Activated T-cell treated with anti-CD3 and anti-CD28 coated beads, Interleukin-2, amount 50 U/mL, for 72 hours (primary cell): ENCODE results near the gene AGRN. TPM values are rescaled to one million over a fixed set of nuclear protein-coding genes. Genes with fewer than 3 reads are reported as not detected.
"Not testable (repeated sequence)": the region's sequence is repeated elsewhere in the genome, so short reads cannot be mapped to it uniquely, and the experiment has no call there.

ENCODE experiments used
- ATAC-seq, 2 donors: fragments of 150-1000 bp; cut with Tn5 transposase; replicated peaks in 1 of 2; 2 replicates each; pipeline ENCODE4 v1.10.0; 2021; ENCODE audit warnings: moderate library complexity in 2 of 2, mild to moderate bottlenecking in 1 of 2
- DNase-seq, 2 donors: peaks; one replicate each; pipeline ENCODE4 v3.0.0; 2021 to 2022; ENCODE audit warnings: mixed read lengths in 1 of 2
- H3K27ac Mint-ChIP-seq: one replicate; pipeline ENCODE4 v1.8.0; 2022; ENCODE audit warnings: mild to moderate bottlenecking, moderate library complexity, mixed read lengths
- H3K27me3 Mint-ChIP-seq: one replicate; pipeline ENCODE4 v1.8.0; 2022; ENCODE audit warnings: low read depth, mixed read lengths
- H3K36me3 Mint-ChIP-seq, 2 donors: one replicate each; pipeline ENCODE4 v1.8.0; 2022; ENCODE audit warnings: mixed read lengths in 2 of 2, mild to moderate bottlenecking in 1 of 2; ENCODE audit not compliant: insufficient read depth in 2 of 2
- H3K4me1 Mint-ChIP-seq: one replicate; pipeline ENCODE4 v1.8.0; 2022; ENCODE audit warnings: low read depth, mixed read lengths
- H3K4me3 Mint-ChIP-seq, 2 donors: one replicate each; pipeline ENCODE4 v1.8.0; 2022; ENCODE audit warnings: mild to moderate bottlenecking in 2 of 2, mixed read lengths in 2 of 2, moderate library complexity in 2 of 2
- H3K9me3 Mint-ChIP-seq, 2 donors: one replicate each; pipeline ENCODE4 v1.8.0; 2022; ENCODE audit warnings: mixed read lengths in 2 of 2
- total RNA-seq, 2 donors: library from RNA; stranded (reverse); gene quantifications; one replicate each; pipeline ENCODE4 v1.2.3, GENCODE V29; 2022

Gene AGRN
- total RNA-seq, 2 donors from 2014 or later = 69.0 to 112 TPM

DNA sequence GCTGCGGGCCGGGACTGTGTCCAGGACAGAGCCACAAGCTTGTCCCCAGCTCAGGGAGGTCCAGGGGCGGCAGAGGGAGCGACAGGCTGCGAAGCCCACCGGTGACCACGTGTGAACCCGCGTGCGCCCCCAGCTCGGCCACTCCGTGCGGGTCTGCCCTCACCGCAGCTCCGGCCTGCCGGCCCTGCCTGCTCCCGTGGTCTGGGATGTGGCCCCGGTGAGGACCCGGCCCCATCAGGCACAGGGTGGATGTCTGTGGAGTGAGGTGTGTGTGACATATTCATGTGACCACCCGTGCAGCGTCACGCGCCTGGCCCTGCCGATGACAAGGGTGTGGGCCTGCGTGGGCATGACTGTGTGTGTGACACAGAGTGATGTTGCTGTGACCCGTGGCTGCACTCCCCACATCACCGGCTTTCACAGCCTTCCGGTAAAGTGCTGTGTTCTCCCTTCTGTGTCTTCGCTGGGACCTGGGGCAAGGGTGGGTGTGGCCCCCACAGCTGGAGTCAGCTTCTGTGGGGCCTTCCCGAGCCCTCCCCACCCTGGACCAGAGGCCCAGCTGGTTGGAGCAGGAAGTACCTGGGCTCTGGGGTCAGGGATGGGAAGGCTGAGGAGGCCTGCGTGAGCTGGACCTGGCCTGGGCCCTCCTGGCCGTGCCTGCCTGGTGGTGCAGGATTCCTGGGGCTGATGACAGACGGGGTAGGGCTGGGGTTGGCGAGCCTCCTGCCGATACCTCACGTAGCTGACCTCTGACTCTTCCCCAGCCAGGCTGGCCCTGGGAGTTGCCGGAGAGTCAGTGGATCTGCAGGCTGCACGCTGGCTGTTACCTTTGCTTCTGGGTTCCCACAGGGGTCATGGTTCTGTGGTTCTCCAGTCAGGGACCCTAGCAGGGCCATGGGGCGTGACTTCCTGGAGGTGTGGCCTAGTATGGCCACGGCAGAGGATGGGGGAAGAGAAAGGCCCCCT, 50.1 kb downstream of the AGRN start:
- Mint-ChIP-seq H3K9me3 (no peaks in the 10 kb centered on the region), H3K4me3 (peak overlapping the region in 1 of 2 donors; percentile 64), H3K27ac (no peak overlapping the region), H3K4me1 (peaks cover 27% of the 10 kb centered on the region), H3K36me3 (peaks cover 0 to 5% of the 10 kb centered on the region in 2 donors), H3K27me3 (peaks cover 6% of the 10 kb centered on the region)
- no peak for ATAC-seq
- no peak for DNase-seq

DNA sequence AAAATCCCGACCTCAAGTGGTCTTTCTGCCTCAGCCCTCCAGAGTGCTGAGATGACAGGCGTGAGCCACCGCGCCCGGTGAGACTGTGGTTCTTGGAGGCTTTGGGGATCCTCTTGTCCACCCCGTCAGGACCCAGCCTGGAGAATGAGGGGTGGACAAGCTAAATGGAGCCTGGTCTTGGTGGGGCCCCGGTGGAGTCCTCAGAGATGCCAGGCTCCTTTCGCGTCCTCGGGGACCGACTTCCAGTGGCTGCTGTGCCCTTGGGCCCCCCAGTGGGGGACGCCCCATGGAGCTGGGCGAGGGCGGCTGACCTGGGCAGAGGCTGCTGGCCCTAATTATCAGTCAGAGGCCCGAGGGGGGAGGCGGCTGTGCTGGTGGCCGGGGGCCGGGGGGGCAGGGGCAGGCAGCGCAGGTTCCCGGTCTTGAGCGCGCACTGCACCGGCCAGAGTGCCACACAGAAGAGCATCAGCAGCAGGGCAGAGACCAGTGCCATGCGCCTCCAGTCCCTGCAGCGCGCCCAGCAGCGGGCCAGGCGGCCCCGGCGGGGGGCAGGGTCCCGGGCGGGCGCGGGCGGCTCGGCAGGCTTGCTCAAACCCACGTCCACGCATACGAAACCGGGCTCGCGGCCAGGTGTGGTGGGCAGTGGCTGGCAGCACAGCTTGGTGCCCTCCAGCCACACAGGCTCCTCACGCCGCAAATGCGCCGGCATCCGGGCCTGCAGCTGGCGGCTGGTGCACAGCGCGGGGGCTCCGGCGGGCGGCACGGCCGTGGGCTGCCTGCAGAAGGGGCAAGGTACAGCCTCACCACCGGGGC, 51.8 kb downstream of the AGRN start:
- Mint-ChIP-seq H3K4me3 (no peak overlapping the region), H3K27me3 (peaks cover 6% of the 10 kb centered on the region), H3K36me3 (no peaks in the 10 kb centered on the region), H3K27ac (no peak overlapping the region), H3K4me1 (peaks cover 11% of the 10 kb centered on the region), H3K9me3 (no peaks in the 10 kb centered on the region)
- DNase-seq (no peak), ATAC-seq (no peak)

- Mint-ChIP-seq H3K9me3 (no peaks in the 10 kb centered on the region), H3K4me1 (peaks cover 10% of the 10 kb centered on the region), H3K27me3 (peaks cover 6% of the 10 kb centered on the region), H3K36me3 (no peaks in the 10 kb centered on the region), H3K27ac (no peak overlapping the region), H3K4me3 (no peak overlapping the region)
- no peak for DNase-seq
- ATAC-seq = no peak
Measured at GRCh38 chr1:1072299-1072848, 52.5 kb downstream of the AGRN start.

GRCh38 chr1:1072849-1073742, 53.2 kb downstream of the AGRN start:
- no peaks in the 10 kb centered on the region for H3K9me3 Mint-ChIP-seq
- H3K27ac Mint-ChIP-seq = no peak overlapping the region
- H3K36me3 Mint-ChIP-seq = no peaks in the 10 kb centered on the region
- ATAC-seq (no peak), DNase-seq (no peak)
- H3K4me1 Mint-ChIP-seq = peaks cover 9% of the 10 kb centered on the region
- no peak overlapping the region for H3K4me3 Mint-ChIP-seq
- H3K27me3 Mint-ChIP-seq = peaks cover 6% of the 10 kb centered on the region

DNA sequence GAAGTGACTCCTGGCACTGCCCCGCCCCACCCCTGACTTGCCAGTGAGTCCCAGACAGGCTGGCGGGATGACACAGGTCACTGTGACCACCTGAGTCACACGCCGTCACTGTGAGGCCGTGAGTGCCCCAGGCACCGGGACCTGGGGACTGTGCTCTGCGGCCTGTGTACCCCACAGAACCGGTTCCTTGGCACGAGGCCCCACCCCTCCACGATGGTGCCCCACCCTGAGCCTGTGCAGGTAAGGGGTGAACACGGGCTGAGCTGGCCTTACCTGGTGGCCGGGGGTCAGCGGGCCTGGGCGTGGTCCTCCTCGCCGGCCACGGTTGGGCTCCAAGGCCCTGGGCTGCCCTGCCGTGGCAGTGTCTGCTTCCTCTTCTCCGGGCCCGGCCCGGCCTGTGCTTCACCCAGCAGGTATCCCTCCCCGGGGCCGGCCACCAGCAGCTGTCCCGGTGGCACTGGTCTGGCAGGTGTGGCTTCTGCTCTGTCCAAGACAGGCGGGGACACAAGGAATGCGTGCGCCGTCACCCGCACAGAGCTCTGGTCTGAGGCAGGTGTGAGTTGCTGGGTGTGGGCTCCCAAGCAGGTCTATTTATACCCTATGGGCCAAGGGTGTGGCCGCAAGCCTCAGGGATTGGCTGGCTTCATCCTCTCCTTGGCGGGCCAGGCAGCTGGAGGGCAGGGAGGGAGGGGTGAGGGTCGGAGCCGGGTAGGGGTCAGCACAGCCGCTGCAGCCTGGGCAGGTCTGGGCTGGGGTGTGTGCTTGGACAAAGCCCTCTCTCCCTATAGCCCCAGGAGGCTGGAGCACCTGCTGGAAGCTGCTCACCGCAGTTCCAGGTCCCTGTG, 54.0 kb downstream of the AGRN start, which contains the start of gene RNF223:
RNF223 (minus strand) TSS at position 564 of the 845 bp plus-strand sequence. CDS start 1,740 bp downstream, outside the sequence.
- Mint-ChIP-seq H3K27me3 (peaks cover 6% of the 10 kb centered on the region), H3K27ac (no peak within 1 kb of the TSS), H3K9me3 (no peaks in the 10 kb centered on the region), H3K36me3 (no peaks in the 10 kb centered on the region), H3K4me1 (peaks cover 4% of the 10 kb centered on the region), H3K4me3 (no peak within 1 kb of the TSS)
- ATAC-seq (peak in 1 of 2 donors; percentile 7), DNase-seq (no peak)

GRCh38 chr1:1074631-1075147, 54.8 kb downstream of the AGRN start:
- H3K27ac Mint-ChIP-seq = no peak overlapping the region
- peak; percentile 5 to 9 for ATAC-seq

DNA sequence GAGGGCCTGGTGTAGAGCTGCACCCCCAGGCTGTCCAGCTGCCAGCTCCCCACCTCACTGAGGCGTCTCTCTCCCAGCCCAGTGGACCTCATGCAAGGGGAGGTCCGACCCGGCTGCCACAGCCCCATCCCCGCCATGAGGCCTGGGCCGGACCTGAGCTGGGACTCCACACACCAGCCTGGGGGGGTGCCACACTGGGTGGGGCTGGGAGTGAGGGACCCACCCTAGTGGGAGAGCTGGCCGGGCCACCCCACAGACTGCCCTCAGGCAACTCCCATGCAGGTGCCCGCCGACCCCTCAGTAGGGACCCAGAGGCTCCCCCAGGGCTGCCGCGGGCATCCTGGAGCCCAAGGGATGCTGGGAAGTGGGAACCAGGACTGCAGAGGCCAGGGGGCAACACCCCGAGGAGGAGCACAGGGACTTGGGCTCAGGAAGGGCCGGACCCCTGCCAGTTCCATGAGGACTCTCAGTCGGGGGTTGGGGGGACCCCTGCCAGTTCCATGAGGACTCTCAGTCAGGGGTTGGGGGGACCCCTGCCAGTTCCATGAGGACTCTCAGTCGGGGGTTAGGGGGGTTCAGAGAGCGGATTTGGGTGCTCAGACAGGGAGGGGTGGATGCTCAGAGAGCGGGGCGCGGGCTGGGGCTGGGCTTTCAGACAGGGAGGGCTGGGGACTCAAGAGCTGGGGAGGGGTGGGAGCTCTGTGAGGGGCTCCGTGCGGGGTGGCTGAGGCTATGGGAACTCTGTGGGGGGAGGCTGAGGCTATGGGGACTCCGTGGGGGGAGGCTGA, 55.4 kb downstream of the AGRN start:
- H3K4me3 Mint-ChIP-seq = no peak overlapping the region
- H3K27ac Mint-ChIP-seq = no peak overlapping the region
- H3K36me3 Mint-ChIP-seq = no peaks in the 10 kb centered on the region
- peak in 1 of 2 donors; percentile 7 for ATAC-seq
- H3K4me1 Mint-ChIP-seq = peaks cover 8% of the 10 kb centered on the region
- peaks cover 6% of the 10 kb centered on the region for H3K27me3 Mint-ChIP-seq
- H3K9me3 Mint-ChIP-seq = no peaks in the 10 kb centered on the region
- no peak for DNase-seq

More at GRCh38 chr1:1074631-1075147, 54.8 kb downstream of the AGRN start:
- no peak for DNase-seq
- Mint-ChIP-seq H3K4me1 (peaks cover 4% of the 10 kb centered on the region), H3K4me3 (no peak overlapping the region), H3K36me3 (no peaks in the 10 kb centered on the region), H3K9me3 (no peaks in the 10 kb centered on the region), H3K27me3 (peaks cover 6% of the 10 kb centered on the region)

GRCh38 chr1:1077396-1077795, 57.5 kb downstream of the AGRN start:
- H3K27me3 Mint-ChIP-seq, H3K27ac Mint-ChIP-seq, ATAC-seq, H3K36me3 Mint-ChIP-seq, H3K9me3 Mint-ChIP-seq, H3K4me3 Mint-ChIP-seq, H3K4me1 Mint-ChIP-seq, DNase-seq: not testable (repeated sequence)

GRCh38 chr1:1079408-1080121, 59.6 kb downstream of the AGRN start:
- peak; percentile 62 to 66 for ATAC-seq
- no peak overlapping the region for H3K27ac Mint-ChIP-seq

GRCh38 chr1:1080122-1080757, 60.3 kb downstream of the AGRN start:
- ATAC-seq = peak; percentile 35 to 58

More at GRCh38 chr1:1079408-1080121, 59.6 kb downstream of the AGRN start:
- Mint-ChIP-seq H3K27me3 (peaks cover 4% of the 10 kb centered on the region), H3K4me1 (peaks cover 8% of the 10 kb centered on the region), H3K4me3 (peak overlapping the region; percentile 59 to 69), H3K9me3 (no peaks in the 10 kb centered on the region), H3K36me3 (no peaks in the 10 kb centered on the region)
- DNase-seq = peak in 1 of 2 donors; percentile 66

More at GRCh38 chr1:1080122-1080757, 60.3 kb downstream of the AGRN start:
- H3K4me1 Mint-ChIP-seq = peaks cover 5% of the 10 kb centered on the region
- H3K4me3 Mint-ChIP-seq = peak overlapping the region in 1 of 2 donors; percentile 69
- H3K27me3 Mint-ChIP-seq = no peaks in the 10 kb centered on the region
- peak in 1 of 2 donors; percentile 49 for DNase-seq
- H3K36me3 Mint-ChIP-seq = no peaks in the 10 kb centered on the region
- H3K9me3 Mint-ChIP-seq = no peaks in the 10 kb centered on the region
- H3K27ac Mint-ChIP-seq = no peak overlapping the region
